ENCODE measurements around the gene C8G. TPM values are rescaled to one million over a fixed set of nuclear protein-coding genes. Genes with fewer than 3 reads are reported as not detected.

The C8G gene
- total and polyA plus RNA-seq, 2 experiments from 2014 or later, result 4.4 to 10.8 TPM

DNA sequence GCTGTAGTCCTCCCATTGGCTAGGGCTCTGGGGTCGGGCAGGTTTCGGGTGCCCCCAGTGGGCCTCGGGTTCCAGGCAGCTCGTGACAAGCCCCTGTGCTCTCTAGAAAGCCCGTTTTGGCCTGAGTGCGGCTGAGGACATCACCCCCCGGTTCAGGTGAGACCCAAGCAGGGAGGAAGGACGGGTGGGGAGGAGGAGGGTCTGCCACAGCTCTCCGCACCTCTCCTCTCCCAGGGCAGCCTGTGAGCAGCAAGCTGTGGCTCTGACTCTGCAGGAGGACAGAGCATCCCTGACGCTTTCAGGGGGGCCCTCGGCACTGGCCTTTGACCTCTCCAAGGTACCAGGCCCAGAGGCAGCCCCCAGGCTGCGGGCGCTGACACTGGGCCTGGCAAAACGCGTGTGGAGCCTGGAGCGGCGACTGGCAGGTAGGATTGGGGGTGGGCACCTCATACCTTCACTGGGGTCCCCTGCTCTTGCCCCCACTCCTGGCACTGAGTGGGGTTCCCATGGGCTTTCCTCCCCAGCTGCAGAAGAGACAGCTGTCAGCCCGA lies 47.9 kb downstream of the C8G start:
- Histone ChIP-seq H3K27ac (no peak overlapping the region), H3K4me3 (peak overlapping the region; percentile 58), H3K27me3 (peaks cover 41% of the 10 kb centered on the region), H3K9me3 (ENCODE audit: low read depth) (no peaks in the 10 kb centered on the region), H3K36me3 (no peaks in the 10 kb centered on the region), H3K4me1 (ENCODE audit: low read depth) (peaks cover 5% of the 10 kb centered on the region)
- DNase-seq (ENCODE audit: low read depth in 1 of 2, low spot score in 1 of 2), result no peak
- TF ChIP-seq, protein P1, sequence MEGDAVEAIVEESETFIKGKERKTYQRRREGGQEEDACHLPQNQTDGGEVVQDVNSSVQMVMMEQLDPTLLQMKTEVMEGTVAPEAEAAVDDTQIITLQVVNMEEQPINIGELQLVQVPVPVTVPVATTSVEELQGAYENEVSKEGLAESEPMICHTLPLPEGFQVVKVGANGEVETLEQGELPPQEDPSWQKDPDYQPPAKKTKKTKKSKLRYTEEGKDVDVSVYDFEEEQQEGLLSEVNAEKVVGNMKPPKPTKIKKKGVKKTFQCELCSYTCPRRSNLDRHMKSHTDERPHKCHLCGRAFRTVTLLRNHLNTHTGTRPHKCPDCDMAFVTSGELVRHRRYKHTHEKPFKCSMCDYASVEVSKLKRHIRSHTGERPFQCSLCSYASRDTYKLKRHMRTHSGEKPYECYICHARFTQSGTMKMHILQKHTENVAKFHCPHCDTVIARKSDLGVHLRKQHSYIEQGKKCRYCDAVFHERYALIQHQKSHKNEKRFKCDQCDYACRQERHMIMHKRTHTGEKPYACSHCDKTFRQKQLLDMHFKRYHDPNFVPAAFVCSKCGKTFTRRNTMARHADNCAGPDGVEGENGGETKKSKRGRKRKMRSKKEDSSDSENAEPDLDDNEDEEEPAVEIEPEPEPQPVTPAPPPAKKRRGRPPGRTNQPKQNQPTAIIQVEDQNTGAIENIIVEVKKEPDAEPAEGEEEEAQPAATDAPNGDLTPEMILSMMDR (IDR thresholded peaks at IDR 0.05; ENCODE audit: low read depth, low read length), result no peak

GRCh38 chr9:136994180-136994887 lies 49.3 kb downstream of the C8G start:
- DNase-seq (ENCODE audit: low read depth in 1 of 2, low spot score in 1 of 2), result no peak
- Histone ChIP-seq H3K36me3 (no peaks in the 10 kb centered on the region), H3K27me3 (peaks cover 41% of the 10 kb centered on the region), H3K9me3 (ENCODE audit: low read depth) (no peaks in the 10 kb centered on the region), H3K4me1 (ENCODE audit: low read depth) (peaks cover 5% of the 10 kb centered on the region), H3K4me3 (no peak overlapping the region), H3K27ac (no peak overlapping the region)
- TF ChIP-seq, protein P1 (IDR thresholded peaks at IDR 0.05; ENCODE audit: low read depth, low read length), result no peak

DNA sequence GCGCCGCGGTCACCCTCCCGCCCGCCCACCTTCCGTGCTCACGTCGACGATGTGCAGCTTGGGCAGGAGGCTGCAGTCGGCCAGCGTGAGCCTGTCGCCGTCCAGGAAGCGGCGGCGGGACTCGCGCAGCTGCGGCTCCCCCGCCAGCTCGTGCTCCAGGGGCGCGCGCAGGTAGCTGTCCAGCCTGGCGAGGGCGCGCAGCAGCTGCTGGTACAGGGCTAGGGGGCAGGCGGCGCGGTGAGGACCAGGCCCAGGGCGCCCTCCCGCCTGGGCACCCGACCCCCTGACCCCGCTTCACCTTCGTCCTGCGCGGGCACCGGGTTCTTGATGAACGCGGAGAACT lies 49.8 kb downstream of the C8G start:
- Histone ChIP-seq H3K4me3 (no peak overlapping the region), H3K9me3 (ENCODE audit: low read depth) (no peaks in the 10 kb centered on the region), H3K27ac (no peak overlapping the region), H3K27me3 (peaks cover 41% of the 10 kb centered on the region), H3K4me1 (ENCODE audit: low read depth) (peaks cover 5% of the 10 kb centered on the region), H3K36me3 (no peaks in the 10 kb centered on the region)
- DNase-seq (ENCODE audit: low read depth in 1 of 2, low spot score in 1 of 2), result peak in 1 of 2 donors; percentile 34
- TF ChIP-seq, protein P1 (IDR thresholded peaks at IDR 0.05; ENCODE audit: low read depth, low read length), result no peak

DNA sequence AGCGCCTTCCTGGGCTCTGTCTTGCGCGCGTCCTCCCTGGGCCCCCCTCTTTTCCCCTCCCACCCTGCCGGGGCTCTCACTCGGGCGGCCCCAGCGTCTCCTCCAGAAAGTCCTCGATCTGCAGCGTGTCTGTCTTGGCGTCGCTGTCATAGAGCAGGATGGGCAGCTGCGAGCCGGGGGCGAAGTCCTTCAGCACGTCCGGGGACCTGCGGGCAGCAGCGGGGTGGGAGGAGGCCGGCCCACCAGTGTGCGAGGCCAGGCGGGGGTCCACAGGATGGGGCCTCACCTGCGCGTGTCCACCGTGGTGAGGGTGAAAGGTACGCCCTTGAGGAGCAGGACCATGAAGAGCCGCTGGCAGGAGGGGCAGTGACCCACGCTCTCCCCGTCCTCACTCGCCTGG lies 50.3 kb downstream of the C8G start:
- Histone ChIP-seq H3K9me3 (ENCODE audit: low read depth) (no peaks in the 10 kb centered on the region), H3K36me3 (no peaks in the 10 kb centered on the region), H3K4me3 (no peak overlapping the region), H3K27me3 (peaks cover 41% of the 10 kb centered on the region), H3K27ac (no peak overlapping the region), H3K4me1 (ENCODE audit: low read depth) (peaks cover 5% of the 10 kb centered on the region)
- TF ChIP-seq, protein P1 (IDR thresholded peaks at IDR 0.05; ENCODE audit: low read depth, low read length), result no peak
- no peak for DNase-seq (ENCODE audit: low read depth in 1 of 2, low spot score in 1 of 2)

DNA sequence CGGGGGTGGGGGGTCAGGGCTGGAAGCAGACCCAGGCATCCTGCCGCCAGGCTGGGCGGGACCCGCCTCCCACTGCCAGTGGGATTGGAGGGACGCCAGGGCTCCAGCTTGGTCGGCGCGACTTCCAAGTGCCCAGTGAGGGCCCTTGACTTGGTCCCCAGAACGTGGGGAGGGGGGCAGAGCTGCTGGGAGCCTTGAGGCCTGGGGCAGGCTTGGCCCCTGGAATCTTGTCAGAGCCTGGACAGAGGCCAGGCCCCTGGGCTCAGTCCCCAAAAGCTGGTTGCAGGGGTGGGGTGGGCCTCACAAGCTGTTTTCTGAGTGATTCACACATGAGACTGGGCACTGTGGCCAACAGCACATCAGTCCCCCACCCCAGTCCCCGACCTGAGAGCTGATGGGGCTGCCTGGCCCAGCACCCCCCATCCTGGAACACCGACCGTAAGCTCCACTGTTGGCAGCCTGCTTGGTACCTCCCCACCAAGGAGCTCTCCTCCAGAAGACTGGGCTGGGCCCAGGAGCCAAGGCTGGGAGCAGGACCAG lies 50.8 kb downstream of the C8G start:
- Histone ChIP-seq H3K4me1 (ENCODE audit: low read depth) (peaks cover 5% of the 10 kb centered on the region), H3K27me3 (peaks cover 41% of the 10 kb centered on the region), H3K9me3 (ENCODE audit: low read depth) (no peaks in the 10 kb centered on the region), H3K4me3 (no peak overlapping the region), H3K27ac (no peak overlapping the region), H3K36me3 (no peaks in the 10 kb centered on the region)
- TF ChIP-seq, protein P1 (IDR thresholded peaks at IDR 0.05; ENCODE audit: low read depth, low read length), result no peak
- DNase-seq (ENCODE audit: low read depth in 1 of 2, low spot score in 1 of 2), result no peak

Other genes starting within 250 kb of the C8G start
Only the 30 nearest of the 32 such genes appear.
- 163 and 188 TPM in 2 replicates for gene DIPK1B, start 232.7 kb upstream of the C8G start, total RNA-seq
- 162 and 190 TPM in 2 replicates for gene DIPK1B, start 232.7 kb upstream of the C8G start, polyA plus RNA-seq
- 0.63 TPM in 1 of 2 replicates, not detected in the other for gene LCN10, start 202.3 kb upstream of the C8G start, total RNA-seq
- 0.25 and 0.71 TPM in 2 replicates for gene LCN10, start 202.3 kb upstream of the C8G start, polyA plus RNA-seq
- not detected in 2 replicates for gene LCN6, start 196.7 kb upstream of the C8G start, total RNA-seq
- gene LCN6, start 196.7 kb upstream of the C8G start, polyA plus RNA-seq, result not detected in 2 replicates
- gene LCN8, start 187.0 kb upstream of the C8G start, total RNA-seq, result not detected in 2 replicates
- gene LCN8, start 187.0 kb upstream of the C8G start, polyA plus RNA-seq, result 0.81 TPM in 1 of 2 replicates, not detected in the other
- 0.32 and 0.77 TPM in 2 replicates for gene LCN15, start 180.7 kb upstream of the C8G start, total RNA-seq
- gene LCN15, start 180.7 kb upstream of the C8G start, polyA plus RNA-seq, result 0.17 TPM in 1 of 2 replicates, not detected in the other
- 200 and 306 TPM in 2 replicates for gene TMEM141, start 153.9 kb upstream of the C8G start, total RNA-seq
- gene TMEM141, start 153.9 kb upstream of the C8G start, polyA plus RNA-seq, result 169 and 238 TPM in 2 replicates
- gene CCDC183, start 148.9 kb upstream of the C8G start, total RNA-seq, result 32.4 and 49.3 TPM in 2 replicates
- 40.1 and 43.1 TPM in 2 replicates for gene CCDC183, start 148.9 kb upstream of the C8G start, polyA plus RNA-seq
- gene RABL6, start 137.3 kb upstream of the C8G start, total RNA-seq, result 131 and 153 TPM in 2 replicates
- gene RABL6, start 137.3 kb upstream of the C8G start, polyA plus RNA-seq, result 101 and 115 TPM in 2 replicates
- 8.5 and 12.2 TPM in 2 replicates for gene AJM1, start 102.8 kb upstream of the C8G start, total RNA-seq
- 8.7 and 12.1 TPM in 2 replicates for gene AJM1, start 102.8 kb upstream of the C8G start, polyA plus RNA-seq
- 185 and 235 TPM in 2 replicates for gene PHPT1, start 95.8 kb upstream of the C8G start, total RNA-seq
- 557 and 565 TPM in 2 replicates for gene PHPT1, start 95.8 kb upstream of the C8G start, polyA plus RNA-seq
- 22.2 and 29.7 TPM in 2 replicates for gene MAMDC4, start 92.9 kb upstream of the C8G start, total RNA-seq
- gene MAMDC4, start 92.9 kb upstream of the C8G start, polyA plus RNA-seq, result 8.7 and 17.8 TPM in 2 replicates
- gene EDF1, start 78.9 kb upstream of the C8G start, total RNA-seq, result 741 and 1,028 TPM in 2 replicates
- 496 and 793 TPM in 2 replicates for gene EDF1, start 78.9 kb upstream of the C8G start, polyA plus RNA-seq
- 20.0 and 25.6 TPM in 2 replicates for gene TRAF2, start 58.7 kb upstream of the C8G start, total RNA-seq
- gene TRAF2, start 58.7 kb upstream of the C8G start, polyA plus RNA-seq, result 37.2 and 45.6 TPM in 2 replicates
- 188 and 194 TPM in 2 replicates for gene FBXW5, start 505 bp upstream of the C8G start, total RNA-seq
- gene FBXW5, start 505 bp upstream of the C8G start, polyA plus RNA-seq, result 117 and 119 TPM in 2 replicates
- 5.0 and 11.4 TPM in 2 replicates for gene LCN12, start 7.0 kb downstream of the C8G start, total RNA-seq
- gene LCN12, start 7.0 kb downstream of the C8G start, polyA plus RNA-seq, result 19.7 and 21.9 TPM in 2 replicates
- 2.6 and 3.9 TPM in 2 replicates for gene PTGDS, start 32.3 kb downstream of the C8G start, total RNA-seq
- gene PTGDS, start 32.3 kb downstream of the C8G start, polyA plus RNA-seq, result 3.4 and 5.3 TPM in 2 replicates
- 0.36 TPM in 1 of 2 replicates, not detected in the other for gene LCNL1, start 37.8 kb downstream of the C8G start, total RNA-seq
- gene LCNL1, start 37.8 kb downstream of the C8G start, polyA plus RNA-seq, result not detected in 2 replicates
- 94.6 and 130 TPM in 2 replicates for gene PAXX, start 47.2 kb downstream of the C8G start, total RNA-seq
- 102 and 110 TPM in 2 replicates for gene PAXX, start 47.2 kb downstream of the C8G start, polyA plus RNA-seq
- not detected in 2 replicates for gene CLIC3, start 51.3 kb downstream of the C8G start, total RNA-seq
- 0.75 and 0.87 TPM in 2 replicates for gene CLIC3, start 51.3 kb downstream of the C8G start, polyA plus RNA-seq
- gene ABCA2, start 83.0 kb downstream of the C8G start, total RNA-seq, result 48.7 and 56.7 TPM in 2 replicates
- 30.5 and 33.3 TPM in 2 replicates for gene ABCA2, start 83.0 kb downstream of the C8G start, polyA plus RNA-seq
- gene FUT7, start 86.8 kb downstream of the C8G start, total RNA-seq, result not detected in 2 replicates
- not detected in 2 replicates for gene FUT7, start 86.8 kb downstream of the C8G start, polyA plus RNA-seq
- 40.8 and 65.1 TPM in 2 replicates for gene NPDC1, start 100.9 kb downstream of the C8G start, total RNA-seq
- gene NPDC1, start 100.9 kb downstream of the C8G start, polyA plus RNA-seq, result 83.5 and 94.9 TPM in 2 replicates
- gene ENTPD2, start 108.8 kb downstream of the C8G start, total RNA-seq, result not detected in 2 replicates
- not detected in 2 replicates for gene ENTPD2, start 108.8 kb downstream of the C8G start, polyA plus RNA-seq
- 6.3 and 42.1 TPM in 2 replicates for gene SAPCD2, start 125.3 kb downstream of the C8G start, total RNA-seq
- 4.7 and 28.3 TPM in 2 replicates for gene SAPCD2, start 125.3 kb downstream of the C8G start, polyA plus RNA-seq
- gene UAP1L1, start 132.3 kb downstream of the C8G start, total RNA-seq, result 5.8 and 13.3 TPM in 2 replicates
- 9.9 and 17.9 TPM in 2 replicates for gene UAP1L1, start 132.3 kb downstream of the C8G start, polyA plus RNA-seq
- gene MAN1B1, start 141.7 kb downstream of the C8G start, total RNA-seq, result 59.4 and 73.3 TPM in 2 replicates
- gene MAN1B1, start 141.7 kb downstream of the C8G start, polyA plus RNA-seq, result 67.6 and 86.7 TPM in 2 replicates
- gene DPP7, start 169.5 kb downstream of the C8G start, total RNA-seq, result 125 and 144 TPM in 2 replicates
- 202 and 204 TPM in 2 replicates for gene DPP7, start 169.5 kb downstream of the C8G start, polyA plus RNA-seq
- 0.03 TPM in 1 of 2 replicates, not detected in the other for gene GRIN1, start 193.9 kb downstream of the C8G start, total RNA-seq
- gene GRIN1, start 193.9 kb downstream of the C8G start, polyA plus RNA-seq, result 0.22 and 0.49 TPM in 2 replicates
- not detected in 2 replicates for gene LRRC26, start 224.8 kb downstream of the C8G start, total RNA-seq
- 1.4 and 2.3 TPM in 2 replicates for gene LRRC26, start 224.8 kb downstream of the C8G start, polyA plus RNA-seq
- gene TMEM210, start 226.8 kb downstream of the C8G start, total RNA-seq, result not detected in 2 replicates
- gene TMEM210, start 226.8 kb downstream of the C8G start, polyA plus RNA-seq, result not detected in 2 replicates